K562 (cell line): Measurements from ENCODE around the gene MYO15B.

Source experiments
- CBFB ChIP-seq: sonication (generic); formaldehyde crosslinking; IDR thresholded peaks from 2 replicates; pipeline ENCODE4 v1.4.0; 2020; ENCODE audit warnings: mild to moderate bottlenecking, missing genetic modification reagents
- CTCF ChIP-seq, 3 experiments: IDR thresholded peaks in 2 of 3; conservative IDR thresholded peaks in 1 of 3; 2 replicates each; pipeline ENCODE4 v1.5.1; 2011 to 2012; ENCODE audit warnings: low read length in 3 of 3, mild to moderate bottlenecking in 3 of 3, control low read depth in 2 of 3, improper control_type of control experiment in 1 of 3, inconsistent platforms in 1 of 3, low read depth in 1 of 3, mixed read lengths in 1 of 3, moderate library complexity in 1 of 3; ENCODE audit not compliant: insufficient read depth in 2 of 3
- EZH2 ChIP-seq: IDR thresholded peaks from 2 replicates; pipeline ENCODE4 v1.6.1; 2012; ENCODE audit warnings: low read depth, mild to moderate bottlenecking, inconsistent platforms, low read length, borderline replicate concordance
- POLR2A ChIP-seq: fragments of 450-650 bp; conservative IDR thresholded peaks from 2 replicates; pipeline ENCODE4 v1.6.1; 2016
- SRSF7 ChIP-seq: fragments of 200-400 bp; formaldehyde crosslinking; optimal IDR thresholded peaks from 2 replicates; pipeline ENCODE3; 2017; ENCODE audit warnings: mild to moderate bottlenecking, low read depth, low read length
- ZNF121 ChIP-seq: sonication (generic); formaldehyde crosslinking; conservative IDR thresholded peaks from 2 replicates; pipeline ENCODE4 v1.8.0; 2022; ENCODE audit warnings: missing genetic modification reagents

GRCh38 chr17:75654176-75654575 is 66.6 kb downstream of the MYO15B start:
- TF ChIP-seq EZH2: no peak
- TF ChIP-seq CTCF (IDR thresholded peaks at IDR 0.05 in 2 of 3, conservative IDR thresholded peaks at IDR 0.05 in 1 of 3; ENCODE audit: insufficient read depth in 2 of 3, low read depth in 1 of 3, low read length in 3 of 3): peak in 2 of 3 experiments; percentile 31 to 32; a peak in 3 of 6 replicates
- no peak for TF ChIP-seq ZNF121 (CRISPR knock-in tag)
- TF ChIP-seq CBFB (CRISPR knock-in tag): no peak
- no peak for TF ChIP-seq SRSF7
- TF ChIP-seq POLR2A: no peak
